BJ (cell line): ENCODE results near the gene PCDHGB2. TPM values are rescaled to one million over a fixed set of nuclear protein-coding genes. Genes with fewer than 3 reads are reported as not detected.
"Not testable (repeated sequence)": the region's sequence is repeated elsewhere in the genome, so short reads cannot be mapped to it uniquely, and the experiment has no call there.

Experiments
- CTCF ChIA-PET: fragments of 350-600 bp; formaldehyde crosslinking; extraction: SDS; loops from one replicate; lab custom pipeline; 2021; ENCODE audit warnings: antibody characterized with exemption, inconsistent platforms; lab: Yijun Ruan, JAX
- POLR2A ChIA-PET: fragments of 300-600 bp; sonication (Branson Sonifier 250); formaldehyde crosslinking; extraction: SDS; loops from one replicate; lab custom pipeline; 2021; ENCODE audit warnings: antibody characterized with exemption; lab: Charles Lee
- DNase-seq: peaks from one replicate; pipeline ENCODE4 v3.0.0-alpha.2; 2011; ENCODE audit warnings: low read depth
- H3K27me3 ChIP-seq: 2 replicates; pipeline ENCODE4 v1.6.0; 2011; ENCODE audit warnings: low read length; ENCODE audit not compliant: control insufficient read depth, insufficient read depth
- H3K36me3 ChIP-seq: 2 replicates; pipeline ENCODE4 v1.5.1; 2011; ENCODE audit warnings: low read length; ENCODE audit not compliant: control insufficient read depth, insufficient read depth
- H3K4me3 ChIP-seq: 2 replicates; pipeline ENCODE4 v1.5.1; 2011; ENCODE audit warnings: low read depth, mild to moderate bottlenecking, control low read depth, low read length
- CTCF ChIP-seq: IDR thresholded peaks from 2 replicates; pipeline ENCODE4 v1.5.1; 2011; ENCODE audit warnings: low read depth, mild to moderate bottlenecking, control low read depth, inconsistent platforms, low read length, moderate library complexity; ENCODE audit not compliant: insufficient read depth
- polyA plus RNA-seq: library from polyadenylated mRNA; depleted of rRNA; stranded (reverse); fragments of >200 nt; gene quantifications from 2 replicates; pipeline ENCODE4 v1.2.3, GENCODE V29; 2011

The PCDHGB2 gene
- polyA plus RNA-seq, 1 experiment, result 3.7 TPM

GRCh38 chr5:141369994-141370848, 10.4 kb downstream of the PCDHGB2 start, which contains the start of gene PCDHGB3:
TSS of gene PCDHGB3 (plus strand) at chr5:141370242. CDS start at chr5:141370395, 153 bp downstream.
- TF ChIP-seq CTCF, result peak; percentile 61
- ChIA-PET CTCF (interaction anchor here (0.8 to 3.5 kb wide), 30 partner anchors 10 to 197 kb away, joined by 3 to 18 read pairs (median 4); partner anchors contain the start of genes PCDHB12, PCDHB9, PCDHGA10 and PCDHGA11), POLR2A (interaction anchor here (0.6 kb wide), 1 partner anchor 198 kb away, joined by 3 read pairs; no protein-coding TSS in a partner anchor)
- H3K4me3 ChIP-seq, result peak within 1 kb of the TSS; percentile 24
- no peak for DNase-seq
- H3K27me3 ChIP-seq, result no peaks in the 10 kb centered on the region; the same call in none of the 2 replicates
- H3K36me3 ChIP-seq, result no peaks in the 10 kb centered on the region

- DNase-seq, result no peak
- no peak for TF ChIP-seq CTCF
- POLR2A ChIA-PET, result no interaction called here
- Histone ChIP-seq H3K27me3 (no peaks in the 10 kb centered on the region; the same call in 1 of the 2 replicates), H3K36me3 (no peaks in the 10 kb centered on the region), H3K4me3 (no peak overlapping the region)
- CTCF ChIA-PET, result interaction anchor here (0.7 to 3.5 kb wide), 9 partner anchors 8 to 195 kb away, joined by 3 to 18 read pairs (median 4); partner anchors contain the start of genes PCDHGA10, PCDHGA7, PCDHGB1 and PCDHGB4
These were observed 12.0 kb downstream of the PCDHGB2 start for GRCh38 chr5:141371572-141372475.

- Histone ChIP-seq H3K4me3 (peak within 1 kb of the TSS; percentile 30), H3K27me3 (no peaks in the 10 kb centered on the region; the same call in 1 of the 2 replicates), H3K36me3 (no peaks in the 10 kb centered on the region)
- no peak for DNase-seq
- POLR2A ChIA-PET, result no interaction called here
- peak; percentile 56; the same call in 1 of the 2 replicates for TF ChIP-seq CTCF
- CTCF ChIA-PET, result interaction anchor here (0.9 to 2.2 kb wide), 13 partner anchors 10 to 192 kb away, joined by 3 to 14 read pairs (median 4); partner anchors contain the start of genes PCDHGA11, PCDHGA4, PCDHGA5 and PCDHGB6
These were observed 14.0 kb downstream of the PCDHGB2 start, which contains the start of gene PCDHGA6 for GRCh38 chr5:141373673-141374317. TSS of gene PCDHGA6 (plus strand) at chr5:141373891. CDS start at chr5:141374084, 193 bp downstream.

GRCh38 chr5:141374627-141375026, 14.8 kb downstream of the PCDHGB2 start:
- H3K27me3 ChIP-seq, result no peaks in the 10 kb centered on the region; the same call in 1 of the 2 replicates
- ChIA-PET CTCF (interaction anchor here (0.9 to 2.2 kb wide), 16 partner anchors 10 to 193 kb away, joined by 3 to 14 read pairs (median 4); partner anchors contain the start of genes PCDHGA10, PCDHGA11, PCDHGA4 and PCDHGA5), POLR2A (no interaction called here)
- no peak overlapping the region for H3K4me3 ChIP-seq
- no peak for DNase-seq
- no peak for TF ChIP-seq CTCF
- H3K36me3 ChIP-seq, result no peaks in the 10 kb centered on the region

- H3K36me3 ChIP-seq, POLR2A ChIA-PET, DNase-seq, H3K4me3 ChIP-seq, H3K27me3 ChIP-seq: not testable (repeated sequence)
- CTCF ChIA-PET, result interaction anchor here (0.9 to 1.9 kb wide), 5 partner anchors 11 to 192 kb away, joined by 3 to 7 read pairs (median 4); partner anchors contain the start of gene TAF7
These were observed 15.8 kb downstream of the PCDHGB2 start for GRCh38 chr5:141375444-141376155.
